ENCODE data around the gene JAZF1. TPM values are rescaled to one million over a fixed set of nuclear protein-coding genes. Genes with fewer than 3 reads are reported as not detected.

Gene JAZF1
- total and polyA plus RNA-seq, 4 donors: 5.2 to 16.5 (median 10.7) TPM

DNA sequence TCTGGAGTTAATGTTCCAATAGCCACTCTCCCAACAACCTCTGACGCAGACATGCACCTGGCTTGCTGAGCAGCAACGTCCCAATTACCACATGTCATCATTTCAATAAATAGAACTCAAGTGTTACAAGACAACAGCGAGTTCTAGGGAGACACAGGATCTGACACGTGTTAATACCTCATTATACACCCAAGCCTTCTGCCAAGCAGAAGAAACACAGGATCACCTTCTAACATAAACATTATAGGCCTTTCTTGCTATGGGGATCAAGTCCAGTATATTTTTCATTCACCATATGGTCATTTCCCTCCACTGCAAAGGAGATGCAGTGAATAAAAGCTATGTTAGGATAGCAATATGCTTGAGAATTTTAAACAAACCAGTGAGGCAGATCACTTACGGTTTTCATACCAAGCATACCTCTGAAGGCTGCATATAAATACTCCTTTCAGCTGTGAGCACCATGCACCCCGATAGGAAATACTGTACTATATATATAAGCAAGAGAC is 74.2 kb downstream of the JAZF1 start:
- no peak for DNase-seq
- 70 to 78% methylated on average over 6 of the region's 6 CpGs for WGBS, 2 donors
- H3K27ac ChIP-seq (ENCODE audit: low read depth in 1 of 2, low read length in 1 of 2): peak overlapping the region in 1 of 2 donors; percentile 89
- peaks cover 0 to 26% (median 6%) of the 10 kb centered on the region in 5 donors for H3K4me1 ChIP-seq (ENCODE audit: control insufficient read depth in 5 of 5, insufficient read depth in 5 of 5, low read length in 5 of 5)
- TF ChIP-seq, protein P1, sequence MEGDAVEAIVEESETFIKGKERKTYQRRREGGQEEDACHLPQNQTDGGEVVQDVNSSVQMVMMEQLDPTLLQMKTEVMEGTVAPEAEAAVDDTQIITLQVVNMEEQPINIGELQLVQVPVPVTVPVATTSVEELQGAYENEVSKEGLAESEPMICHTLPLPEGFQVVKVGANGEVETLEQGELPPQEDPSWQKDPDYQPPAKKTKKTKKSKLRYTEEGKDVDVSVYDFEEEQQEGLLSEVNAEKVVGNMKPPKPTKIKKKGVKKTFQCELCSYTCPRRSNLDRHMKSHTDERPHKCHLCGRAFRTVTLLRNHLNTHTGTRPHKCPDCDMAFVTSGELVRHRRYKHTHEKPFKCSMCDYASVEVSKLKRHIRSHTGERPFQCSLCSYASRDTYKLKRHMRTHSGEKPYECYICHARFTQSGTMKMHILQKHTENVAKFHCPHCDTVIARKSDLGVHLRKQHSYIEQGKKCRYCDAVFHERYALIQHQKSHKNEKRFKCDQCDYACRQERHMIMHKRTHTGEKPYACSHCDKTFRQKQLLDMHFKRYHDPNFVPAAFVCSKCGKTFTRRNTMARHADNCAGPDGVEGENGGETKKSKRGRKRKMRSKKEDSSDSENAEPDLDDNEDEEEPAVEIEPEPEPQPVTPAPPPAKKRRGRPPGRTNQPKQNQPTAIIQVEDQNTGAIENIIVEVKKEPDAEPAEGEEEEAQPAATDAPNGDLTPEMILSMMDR (IDR thresholded peaks at IDR 0.05; ENCODE audit: control extremely low read depth, extremely low read depth): no peak
- no peak overlapping the region for H3K9ac ChIP-seq (ENCODE audit: insufficient read depth in 1 of 2, low read length in 2 of 2)
- ATAC-seq (ENCODE audit: insufficient read depth, low FRiP score): no peak
- H3K4me3 ChIP-seq: no peak overlapping the region
- peaks cover 0 to 2% (median 0%) of the 10 kb centered on the region in 3 donors for H3K27me3 ChIP-seq (ENCODE audit: control insufficient read depth in 3 of 3, insufficient read depth in 3 of 3, low read length in 2 of 3)
- no peaks in the 10 kb centered on the region for H3K36me3 ChIP-seq (ENCODE audit: control insufficient read depth in 4 of 4, insufficient read depth in 4 of 4, low read length in 4 of 4)
- H3K9me3 ChIP-seq (ENCODE audit: control insufficient read depth in 4 of 4, insufficient read depth in 3 of 4, low read length in 3 of 4): no peaks in the 10 kb centered on the region

DNA sequence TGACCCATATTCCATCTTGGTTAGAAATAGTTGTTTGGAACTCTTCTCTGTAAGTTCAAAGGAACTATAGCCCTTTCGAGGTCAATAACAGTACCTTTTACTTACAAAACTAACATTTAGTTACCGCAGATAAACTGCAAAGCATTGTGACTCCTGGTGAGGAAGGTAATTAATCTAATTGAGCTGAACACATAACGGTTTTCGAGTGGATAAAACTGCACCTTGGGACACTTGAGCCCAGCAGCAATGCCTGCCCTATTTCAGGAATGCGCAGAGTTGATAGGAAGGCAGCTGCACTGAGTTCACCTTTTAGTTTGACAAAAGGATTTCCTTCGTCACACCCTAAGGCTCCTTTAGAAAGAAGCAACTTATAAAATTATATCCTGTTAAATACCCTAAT is 75.4 kb downstream of the JAZF1 start:
- TF ChIP-seq, protein P1 (IDR thresholded peaks at IDR 0.05; ENCODE audit: control extremely low read depth, extremely low read depth): no peak
- peaks cover 0 to 2% (median 0%) of the 10 kb centered on the region in 3 donors for H3K27me3 ChIP-seq (ENCODE audit: control insufficient read depth in 3 of 3, insufficient read depth in 3 of 3, low read length in 2 of 3)
- DNase-seq (no peak), ATAC-seq (ENCODE audit: insufficient read depth, low FRiP score) (no peak)
- H3K4me1 ChIP-seq (ENCODE audit: control insufficient read depth in 5 of 5, insufficient read depth in 5 of 5, low read length in 5 of 5): peaks cover 0 to 26% (median 6%) of the 10 kb centered on the region in 5 donors
- H3K9ac ChIP-seq (ENCODE audit: insufficient read depth in 1 of 2, low read length in 2 of 2): no peak overlapping the region
- no peaks in the 10 kb centered on the region for H3K36me3 ChIP-seq (ENCODE audit: control insufficient read depth in 4 of 4, insufficient read depth in 4 of 4, low read length in 4 of 4)
- H3K9me3 ChIP-seq (ENCODE audit: control insufficient read depth in 4 of 4, insufficient read depth in 3 of 4, low read length in 3 of 4): no peaks in the 10 kb centered on the region
- H3K4me3 ChIP-seq: no peak overlapping the region
- peak overlapping the region in 1 of 2 donors; percentile 89 for H3K27ac ChIP-seq (ENCODE audit: low read depth in 1 of 2, low read length in 1 of 2)
- WGBS, 2 donors: 81 to 88% methylated on average over 6 of the region's 6 CpGs

DNA sequence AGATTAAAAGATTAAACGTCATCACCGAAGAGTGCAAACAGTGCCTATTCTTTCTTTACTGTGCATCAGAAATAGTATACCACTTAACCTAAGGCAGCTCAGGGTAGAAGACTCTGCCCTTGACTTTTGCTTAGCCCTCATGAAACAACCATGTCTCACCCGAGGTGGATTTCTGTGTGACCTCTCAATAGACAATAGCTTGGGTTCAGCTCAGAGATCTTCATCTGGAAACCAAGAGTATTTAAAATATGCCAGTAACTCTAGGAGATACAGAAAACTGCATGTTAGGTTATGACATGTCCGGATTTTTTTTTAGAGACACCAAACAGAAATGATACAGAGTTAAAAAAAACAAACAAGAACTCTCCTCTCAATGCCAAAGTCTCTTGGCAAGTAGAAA is 75.8 kb downstream of the JAZF1 start:
- Histone ChIP-seq H3K4me3 (no peak overlapping the region), H3K36me3 (ENCODE audit: control insufficient read depth in 4 of 4, insufficient read depth in 4 of 4, low read length in 4 of 4) (no peaks in the 10 kb centered on the region), H3K9ac (ENCODE audit: insufficient read depth in 1 of 2, low read length in 2 of 2) (no peak overlapping the region), H3K4me1 (ENCODE audit: control insufficient read depth in 5 of 5, insufficient read depth in 5 of 5, low read length in 5 of 5) (peaks cover 0 to 26% (median 6%) of the 10 kb centered on the region in 5 donors), H3K9me3 (ENCODE audit: control insufficient read depth in 4 of 4, insufficient read depth in 3 of 4, low read length in 3 of 4) (no peaks in the 10 kb centered on the region), H3K27me3 (ENCODE audit: control insufficient read depth in 3 of 3, insufficient read depth in 3 of 3, low read length in 2 of 3) (peaks cover 0 to 2% (median 0%) of the 10 kb centered on the region in 3 donors), H3K27ac (ENCODE audit: low read depth in 1 of 2, low read length in 1 of 2) (peak overlapping the region in 1 of 2 donors; percentile 89)
- WGBS, 2 donors: 92 to 96% methylated on average over 4 of the region's 4 CpGs
- TF ChIP-seq, protein P1 (IDR thresholded peaks at IDR 0.05; ENCODE audit: control extremely low read depth, extremely low read depth): no peak
- DNase-seq (no peak), ATAC-seq (ENCODE audit: insufficient read depth, low FRiP score) (no peak)

All from lung (tissue), 12 donors.